Keratinocyte (primary cell): ENCODE results near the gene KRT34. TPM values are rescaled to one million over a fixed set of nuclear protein-coding genes. Genes with fewer than 3 reads are reported as not detected.

ENCODE experiments used
- DNase-seq: peaks from one replicate; pipeline ENCODE4 v3.0.0-alpha.2; 2011; ENCODE audit warnings: low read depth, missing footprints, low spot score
- FAIRE-seq: peaks from 2 replicates; lab custom pipeline; 2011; peaks lifted over from hg19 to GRCh38; lab: Jason Lieb, UNC
- H2AFZ ChIP-seq: 2 replicates; pipeline ENCODE4 v1.6.0; 2012; ENCODE audit warnings: low read length, control low read depth, inconsistent platforms; ENCODE audit not compliant: control insufficient read depth
- H3K27ac ChIP-seq: 2 replicates; pipeline ENCODE4 v1.5.1; 2011; ENCODE audit warnings: low read length; ENCODE audit not compliant: control insufficient read depth, insufficient read depth
- H3K27me3 ChIP-seq: 3 replicates; pipeline ENCODE4 v1.6.0; 2011; ENCODE audit warnings: low read length; ENCODE audit not compliant: control insufficient read depth, insufficient read depth; ENCODE audit errors: extremely low read depth
- H3K36me3 ChIP-seq, 2 experiments: 2 replicates in 1 of 2; 3 replicates in 1 of 2; pipeline ENCODE4 v1.5.1; 2011; ENCODE audit warnings: low read length in 2 of 2, mild to moderate bottlenecking in 1 of 2; ENCODE audit not compliant: control insufficient read depth in 2 of 2, insufficient read depth in 2 of 2; ENCODE audit errors: extremely low read depth in 1 of 2
- H3K4me1 ChIP-seq: 3 replicates; pipeline ENCODE4 v1.5.1; 2011; ENCODE audit warnings: low read length; ENCODE audit not compliant: control insufficient read depth, insufficient read depth; ENCODE audit errors: extremely low read depth
- H3K4me2 ChIP-seq: 3 replicates; pipeline ENCODE4 v1.6.0; 2011; ENCODE audit warnings: low read depth, low read length; ENCODE audit not compliant: control insufficient read depth, insufficient read depth; ENCODE audit errors: extremely low read depth
- H3K4me3 ChIP-seq, 3 experiments: fragments of 200-600 bp in 1 of 3; sonication (generic) in 1 of 3; 2 replicates in 2 of 3; 3 replicates in 1 of 3; pipeline ENCODE4 v1.5.1; 2011 to 2016; ENCODE audit warnings: low read length in 3 of 3, mild to moderate bottlenecking in 3 of 3, control low read depth in 2 of 3, inconsistent platforms in 1 of 3, low read depth in 1 of 3, mixed read lengths in 1 of 3, mixed run types in 1 of 3, moderate library complexity in 1 of 3; ENCODE audit not compliant: control insufficient read depth in 2 of 3, insufficient read depth in 2 of 3; ENCODE audit errors: extremely low read depth in 1 of 3
- H3K79me2 ChIP-seq: 2 replicates; pipeline ENCODE4 v1.6.0; 2012; ENCODE audit warnings: low read length; ENCODE audit not compliant: control insufficient read depth, insufficient read depth
- H3K9ac ChIP-seq: 3 replicates; pipeline ENCODE4 v1.6.0; 2011; ENCODE audit warnings: low read length; ENCODE audit not compliant: control insufficient read depth, insufficient read depth; ENCODE audit errors: extremely low read depth
- H3K9me1 ChIP-seq: 3 replicates; pipeline ENCODE4 v1.6.0; 2011; ENCODE audit warnings: low read length; ENCODE audit not compliant: control insufficient read depth, insufficient read depth; ENCODE audit errors: extremely low read depth
- H3K9me3 ChIP-seq: 2 replicates; pipeline ENCODE4 v1.5.1; 2012; ENCODE audit warnings: low read depth, low read length; ENCODE audit not compliant: control insufficient read depth
- H4K20me1 ChIP-seq: 3 replicates; pipeline ENCODE4 v1.6.0; 2011; ENCODE audit warnings: low read length; ENCODE audit not compliant: control insufficient read depth, insufficient read depth; ENCODE audit errors: extremely low read depth
- CTCF ChIP-seq, 3 experiments: IDR thresholded peaks in 1 of 3; conservative IDR thresholded peaks in 1 of 3; optimal IDR thresholded peaks in 1 of 3; 2 replicates in 2 of 3; 3 replicates in 1 of 3; pipeline versions ENCODE3 to v1.5.1; 2011; ENCODE audit warnings: low read length in 3 of 3, mild to moderate bottlenecking in 3 of 3, moderate library complexity in 2 of 3, control low read depth in 1 of 3, inconsistent platforms in 1 of 3; ENCODE audit not compliant: insufficient read depth in 2 of 3; ENCODE audit errors: extremely low read depth in 1 of 3
- EZH2 ChIP-seq: IDR thresholded peaks from one replicate; pipeline ENCODE4 v1.6.1; 2012; ENCODE audit warnings: inconsistent platforms, mild to moderate bottlenecking, low read length, moderate library complexity
- dilution Hi-C: fragments of 300-500 bp; cut with MboI; formaldehyde crosslinking; loops from one replicate; pipeline ENCODE4 v1.7.0; 2020; ENCODE audit warnings: low sequenced_read_pairs; ENCODE audit not compliant: extremely low pct_ligation_motif_present
- polyA plus RNA-seq, 5 experiments: library from polyadenylated mRNA; depleted of rRNA in 3 of 5; stranded (reverse) in 3 of 5; stranded (forward) in 1 of 5; unstranded in 1 of 5; fragments of >200 nt; gene quantifications; 1 replicate in 1 of 5; 2 replicates in 3 of 5; 3 replicates in 1 of 5; pipeline versions ENCODE4 v1.2.1 to v1.2.3, GENCODE V29; 2011 to 2012; ENCODE audit warnings: missing spikeins in 2 of 5, low read depth in 1 of 5, low replicate concordance in 1 of 5

KRT34 gene
- polyA plus RNA-seq, 1 donor (not counting 4 experiments of a cell fraction or from before 2014, with no cell fraction given) = 4.8 TPM

DNA sequence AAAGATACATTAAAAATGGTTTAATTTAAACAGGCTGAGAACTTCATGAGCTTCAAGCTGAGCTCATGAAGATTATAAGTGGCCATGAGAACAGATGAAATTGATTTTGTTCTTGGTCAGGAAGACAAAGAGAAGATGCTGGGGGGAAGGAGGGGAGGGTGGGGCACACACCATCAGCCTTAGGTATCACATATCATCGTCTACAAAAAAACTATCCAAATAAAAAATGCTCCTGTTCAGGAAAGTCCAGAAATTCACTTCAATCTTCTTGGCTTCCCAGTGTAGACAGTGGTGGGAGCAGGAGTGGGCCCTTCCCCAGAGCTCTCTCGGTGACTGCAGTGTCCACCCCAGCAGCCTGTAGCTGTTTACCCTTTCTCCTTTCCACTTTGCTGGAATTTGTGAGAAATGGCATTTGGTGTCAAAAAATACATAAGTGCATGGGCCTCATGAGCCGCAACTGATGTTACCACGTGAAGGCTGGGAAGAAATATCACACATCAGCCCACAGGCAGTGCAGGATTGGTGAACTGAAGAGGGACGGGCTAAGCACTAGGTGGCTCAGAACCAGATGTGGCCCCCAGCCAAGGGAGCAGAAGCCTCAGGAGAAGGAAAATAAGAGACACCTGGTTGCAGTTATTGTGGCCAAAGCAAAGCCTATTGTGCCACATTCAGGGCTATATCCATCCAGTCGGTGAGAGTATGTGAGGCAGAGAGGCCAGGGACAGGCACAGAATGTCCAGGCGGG, 36.2 kb upstream of the KRT34 start:
- no peak for TF ChIP-seq CTCF (optimal IDR thresholded peaks at IDR 0.05 in 1 of 3, IDR thresholded peaks at IDR 0.05 in 1 of 3, conservative IDR thresholded peaks at IDR 0.05 in 1 of 3; ENCODE audit: extremely low read depth in 1 of 3, insufficient read depth in 2 of 3, low read length in 3 of 3)
- no peak for TF ChIP-seq EZH2
- Histone ChIP-seq H2AFZ (no peak overlapping the region), H4K20me1 (no peaks in the 10 kb centered on the region), H3K9me3 (no peaks in the 10 kb centered on the region), H3K4me2 (peak overlapping the region; percentile 29), H3K27me3 (no peaks in the 10 kb centered on the region), H3K9me1 (peaks cover 2% of the 10 kb centered on the region), H3K4me1 (peaks cover 48% of the 10 kb centered on the region), H3K27ac (peak overlapping the region; percentile 88), H3K9ac (no peak overlapping the region), H3K4me3 (no peak overlapping the region), H3K79me2 (no peaks in the 10 kb centered on the region), H3K36me3 (no peaks in the 10 kb centered on the region)
- FAIRE-seq = peak; percentile 36
- no peak for DNase-seq
- dilution Hi-C loops = no loop called here

GRCh38 chr17:41417576-41418015, 35.5 kb upstream of the KRT34 start:
- Histone ChIP-seq H3K9me3 (no peaks in the 10 kb centered on the region), H3K9ac (no peak overlapping the region), H3K4me2 (peak overlapping the region; percentile 29), H3K36me3 (no peaks in the 10 kb centered on the region), H2AFZ (no peak overlapping the region), H3K27me3 (no peaks in the 10 kb centered on the region), H3K9me1 (peaks cover 2% of the 10 kb centered on the region), H3K4me1 (peaks cover 48% of the 10 kb centered on the region), H3K27ac (peak overlapping the region; percentile 11), H3K4me3 (no peak overlapping the region), H3K79me2 (no peaks in the 10 kb centered on the region), H4K20me1 (no peaks in the 10 kb centered on the region)
- FAIRE-seq = peak; percentile 46
- DNase-seq = no peak
- TF ChIP-seq CTCF (optimal IDR thresholded peaks at IDR 0.05 in 1 of 3, IDR thresholded peaks at IDR 0.05 in 1 of 3, conservative IDR thresholded peaks at IDR 0.05 in 1 of 3; ENCODE audit: extremely low read depth in 1 of 3, insufficient read depth in 2 of 3, low read length in 3 of 3) = peak; percentile 64 to 80 (median 74)
- TF ChIP-seq EZH2 = no peak
- dilution Hi-C loops = no loop called here
